ENCODE measurements around the gene SPATA3.

GRCh38 chr2:230990899-230991150, 5.1 kb upstream of the SPATA3 start:
- no peak for TF ChIP-seq CTCF (IDR thresholded peaks at IDR 0.05 in 4 of 5, conservative IDR thresholded peaks at IDR 0.05 in 1 of 5)
- TF ChIP-seq POLR2A (IDR thresholded peaks at IDR 0.05) = no peak

Data from gastrocnemius medialis (tissue), 4 donors.